Measurements from ENCODE around the gene PDHA1.

DNA sequence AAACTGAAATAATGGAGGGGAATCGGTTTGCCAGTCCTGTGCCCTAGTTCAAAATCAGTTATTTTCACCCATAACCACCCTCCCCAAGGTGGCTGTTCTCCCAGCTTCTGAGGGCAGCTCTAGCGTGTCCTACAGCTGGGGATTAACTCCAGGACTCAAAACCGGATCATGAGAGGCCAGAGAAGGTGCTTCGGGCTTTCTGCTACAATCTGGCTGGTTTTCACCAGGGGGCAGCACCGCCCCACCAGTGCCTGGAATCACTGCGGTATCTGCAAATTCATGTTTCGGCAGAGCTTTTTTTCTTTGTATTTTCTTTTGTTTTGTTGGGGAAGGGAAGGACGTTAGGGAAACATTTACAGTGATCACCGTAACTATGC, 28.4 kb downstream of the PDHA1 start:
- TF ChIP-seq CTCF (IDR thresholded peaks at IDR 0.05; ENCODE audit: low read length), result peak; percentile 64
- no peak for TF ChIP-seq EZH2 (IDR thresholded peaks at IDR 0.05; ENCODE audit: borderline replicate concordance, low read length)

All from OCI-LY1 (cell line).